Measurements from ENCODE around the gene COX7A2L.
"Not testable (repeated sequence)": the region's sequence is repeated elsewhere in the genome, so short reads cannot be mapped to it uniquely, and the experiment has no call there.

COX7A2L gene

GRCh38 chr2:42360890-42361727 is at the start of gene COX7A2L:
COX7A2L (minus strand) TSS chr2:42361217; CDS start chr2:42361161, 56 bp downstream.
- peak; percentile 92 for DNase-seq

GRCh38 chr2:42408009-42408408 is 47.0 kb upstream of the COX7A2L start:
- DNase-seq: no peak

GRCh38 chr2:42407476-42407875 is 46.5 kb upstream of the COX7A2L start:
- DNase-seq: no peak

- no peak for DNase-seq
These were observed 43.7 kb upstream of the COX7A2L start for GRCh38 chr2:42404676-42405075.

- DNase-seq: no peak
These were observed 40.8 kb upstream of the COX7A2L start for GRCh38 chr2:42401773-42402172.

- DNase-seq: not testable (repeated sequence)
These were observed 37.0 kb upstream of the COX7A2L start for GRCh38 chr2:42398052-42398451.

GRCh38 chr2:42393320-42393719 is 32.3 kb upstream of the COX7A2L start:
- not testable (repeated sequence) for DNase-seq

GRCh38 chr2:42392191-42392590 is 31.2 kb upstream of the COX7A2L start:
- no peak for DNase-seq

- no peak for DNase-seq
These were observed 29.5 kb upstream of the COX7A2L start for GRCh38 chr2:42390401-42390969.

GRCh38 chr2:42386682-42387081 is 25.7 kb upstream of the COX7A2L start:
- no peak for DNase-seq

- DNase-seq: no peak
These were observed 24.2 kb upstream of the COX7A2L start for GRCh38 chr2:42385225-42385624.

GRCh38 chr2:42383855-42384530 is 23.0 kb upstream of the COX7A2L start:
- DNase-seq: no peak

- no peak for DNase-seq
These were observed 21.1 kb upstream of the COX7A2L start for GRCh38 chr2:42382144-42382543.

- DNase-seq: not testable (repeated sequence)
These were observed 19.0 kb upstream of the COX7A2L start for GRCh38 chr2:42380026-42380425.

GRCh38 chr2:42378415-42378814 is 17.4 kb upstream of the COX7A2L start:
- no peak for DNase-seq

- DNase-seq: no peak
These were observed 15.7 kb upstream of the COX7A2L start for GRCh38 chr2:42376758-42377157.

- DNase-seq: no peak
These were observed 11.6 kb upstream of the COX7A2L start for GRCh38 chr2:42372474-42373200.

- DNase-seq: peak; percentile 30
These were observed 10.8 kb upstream of the COX7A2L start for GRCh38 chr2:42371611-42372473.

- peak; percentile 88 for DNase-seq
These were observed 8.7 kb upstream of the COX7A2L start for GRCh38 chr2:42369532-42370229.

GRCh38 chr2:42368817-42369531 is 8.0 kb upstream of the COX7A2L start:
- peak; percentile 83 for DNase-seq

- DNase-seq: no peak
These were observed 6.8 kb upstream of the COX7A2L start for GRCh38 chr2:42367835-42368234.
